ENCODE results near the gene EMP2. TPM values are rescaled to one million over a fixed set of nuclear protein-coding genes. Genes with fewer than 3 reads are reported as not detected.

The EMP2 gene
- total RNA-seq, 6 donors from 2014 or later: 261 to 1,020 (median 640) TPM

DNA sequence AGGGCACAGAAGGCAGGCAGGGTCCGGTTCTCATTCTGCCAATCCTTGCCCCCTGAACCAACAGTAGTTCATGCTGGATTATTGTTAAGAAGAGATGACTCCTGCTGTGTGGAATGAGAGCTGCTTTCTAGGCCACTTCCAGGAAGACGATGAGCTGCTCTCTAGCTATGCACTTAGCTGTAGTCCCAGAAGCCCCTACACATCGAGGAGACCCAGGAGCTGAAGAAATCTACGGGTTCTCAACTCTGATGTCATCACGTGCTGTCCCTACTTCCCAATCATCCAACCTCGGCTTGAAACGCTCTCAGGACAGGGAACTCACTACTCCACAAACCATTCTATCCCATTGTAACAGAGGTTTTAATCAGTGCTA is 29.0 kb upstream of the EMP2 start:
- Histone ChIP-seq H3K36me3 (no peaks in the 10 kb centered on the region), H3K9me3 (no peaks in the 10 kb centered on the region), H3K27ac (peak overlapping the region; percentile 50 to 69 (median 60)), H3K27me3 (no peaks in the 10 kb centered on the region), H3K4me3 (no peak overlapping the region), H3K4me1 (peaks cover 0 to 17% (median 13%) of the 10 kb centered on the region in 4 donors)
- TF ChIP-seq POLR2AphosphoS5 (IDR thresholded peaks at IDR 0.05) (peak; percentile 2 to 49), POLR2A (IDR thresholded peaks at IDR 0.05) (no peak)
- WGBS, 2 donors: 68 to 90% methylated on average over 4 to 7 of the region's 7 CpGs
- ATAC-seq (ENCODE audit: low FRiP score in 2 of 2) (peak; percentile 71 to 79), DNase-seq (no peak)

DNA sequence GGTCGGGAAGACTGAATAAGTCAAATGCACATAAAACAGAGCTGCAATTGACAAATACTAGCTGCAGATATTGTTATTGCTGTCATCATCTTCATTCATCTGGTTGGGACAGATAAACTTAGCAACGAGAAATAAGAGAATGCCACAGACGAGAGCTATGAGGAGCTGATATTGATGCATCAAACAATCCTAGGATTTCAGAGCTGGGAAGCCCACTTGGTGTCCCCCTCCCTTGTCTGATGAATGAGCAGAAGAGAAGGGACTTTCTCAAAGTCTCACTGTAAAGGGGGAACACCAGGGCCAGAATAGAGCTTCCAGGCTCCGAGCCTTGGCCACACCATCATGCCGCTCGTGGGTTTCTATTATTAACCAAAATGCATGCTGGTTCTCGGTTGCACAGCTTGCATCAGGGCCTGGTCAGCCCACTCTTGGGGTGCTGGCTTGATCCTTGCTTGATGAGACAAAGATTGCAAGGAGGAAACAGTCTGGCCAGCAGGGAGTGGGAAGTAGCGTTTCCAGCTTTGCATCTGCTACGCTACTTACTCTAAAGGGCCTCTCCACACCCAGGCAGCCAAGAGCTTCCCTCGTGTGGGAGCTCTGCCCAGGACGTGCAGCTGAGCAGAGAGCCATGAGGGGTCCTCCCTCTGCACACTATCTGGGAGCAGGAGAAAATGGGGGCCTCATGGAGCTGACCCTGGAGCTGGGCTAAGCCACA is 28.4 kb upstream of the EMP2 start:
- Histone ChIP-seq H3K9me3 (no peaks in the 10 kb centered on the region), H3K4me3 (no peak overlapping the region), H3K27ac (peak overlapping the region; percentile 50 to 69 (median 60)), H3K27me3 (no peaks in the 10 kb centered on the region), H3K36me3 (no peaks in the 10 kb centered on the region), H3K4me1 (peaks cover 0 to 17% (median 13%) of the 10 kb centered on the region in 4 donors)
- WGBS, 2 donors: 47 to 57% methylated on average over 9 to 11 of the region's 11 CpGs
- DNase-seq (peak in 1 of 2 donors; percentile 56), ATAC-seq (ENCODE audit: low FRiP score in 2 of 2) (peak; percentile 65 to 75)
- no peak for TF ChIP-seq EP300 (IDR thresholded peaks at IDR 0.05)
- TF ChIP-seq POLR2AphosphoS5 (IDR thresholded peaks at IDR 0.05): peak in 1 of 2 donors; percentile 8

DNA sequence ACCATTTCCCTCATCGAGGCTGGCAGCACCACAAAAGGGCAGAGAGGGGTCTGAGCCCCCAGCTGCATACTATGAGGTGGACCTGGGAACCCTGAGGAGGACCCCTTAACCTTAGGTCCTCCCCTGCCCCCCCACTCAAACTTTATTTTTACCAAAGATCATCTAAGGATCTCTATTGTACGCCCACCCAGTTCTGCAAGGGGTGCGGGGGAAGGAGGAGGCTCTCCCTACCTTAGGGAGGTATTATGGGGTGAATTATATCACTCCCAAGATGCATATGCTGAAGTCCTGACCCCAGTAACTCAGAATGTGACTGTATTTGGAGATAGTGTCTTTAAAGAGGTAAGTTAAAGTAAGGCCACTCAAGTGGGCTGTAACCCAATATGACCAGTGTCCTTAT is 26.8 kb upstream of the EMP2 start:
- no peaks in the 10 kb centered on the region for H3K36me3 ChIP-seq
- no peak overlapping the region for H3K27ac ChIP-seq
- DNase-seq: no peak
- 73 to 74% methylated on average over 3 of the region's 3 CpGs for WGBS, 2 donors
- TF ChIP-seq, protein P1, sequence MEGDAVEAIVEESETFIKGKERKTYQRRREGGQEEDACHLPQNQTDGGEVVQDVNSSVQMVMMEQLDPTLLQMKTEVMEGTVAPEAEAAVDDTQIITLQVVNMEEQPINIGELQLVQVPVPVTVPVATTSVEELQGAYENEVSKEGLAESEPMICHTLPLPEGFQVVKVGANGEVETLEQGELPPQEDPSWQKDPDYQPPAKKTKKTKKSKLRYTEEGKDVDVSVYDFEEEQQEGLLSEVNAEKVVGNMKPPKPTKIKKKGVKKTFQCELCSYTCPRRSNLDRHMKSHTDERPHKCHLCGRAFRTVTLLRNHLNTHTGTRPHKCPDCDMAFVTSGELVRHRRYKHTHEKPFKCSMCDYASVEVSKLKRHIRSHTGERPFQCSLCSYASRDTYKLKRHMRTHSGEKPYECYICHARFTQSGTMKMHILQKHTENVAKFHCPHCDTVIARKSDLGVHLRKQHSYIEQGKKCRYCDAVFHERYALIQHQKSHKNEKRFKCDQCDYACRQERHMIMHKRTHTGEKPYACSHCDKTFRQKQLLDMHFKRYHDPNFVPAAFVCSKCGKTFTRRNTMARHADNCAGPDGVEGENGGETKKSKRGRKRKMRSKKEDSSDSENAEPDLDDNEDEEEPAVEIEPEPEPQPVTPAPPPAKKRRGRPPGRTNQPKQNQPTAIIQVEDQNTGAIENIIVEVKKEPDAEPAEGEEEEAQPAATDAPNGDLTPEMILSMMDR (IDR thresholded peaks at IDR 0.05): no peak
- TF ChIP-seq POLR2AphosphoS5 (IDR thresholded peaks at IDR 0.05) (no peak), POLR2A (IDR thresholded peaks at IDR 0.05) (no peak), EP300 (IDR thresholded peaks at IDR 0.05) (no peak)
- H3K27me3 ChIP-seq: no peaks in the 10 kb centered on the region
- ATAC-seq (ENCODE audit: low FRiP score in 2 of 2): no peak
- peaks cover 1 to 15% (median 13%) of the 10 kb centered on the region in 4 donors for H3K4me1 ChIP-seq
- H3K4me3 ChIP-seq: no peak overlapping the region
- H3K9me3 ChIP-seq: no peaks in the 10 kb centered on the region

DNA sequence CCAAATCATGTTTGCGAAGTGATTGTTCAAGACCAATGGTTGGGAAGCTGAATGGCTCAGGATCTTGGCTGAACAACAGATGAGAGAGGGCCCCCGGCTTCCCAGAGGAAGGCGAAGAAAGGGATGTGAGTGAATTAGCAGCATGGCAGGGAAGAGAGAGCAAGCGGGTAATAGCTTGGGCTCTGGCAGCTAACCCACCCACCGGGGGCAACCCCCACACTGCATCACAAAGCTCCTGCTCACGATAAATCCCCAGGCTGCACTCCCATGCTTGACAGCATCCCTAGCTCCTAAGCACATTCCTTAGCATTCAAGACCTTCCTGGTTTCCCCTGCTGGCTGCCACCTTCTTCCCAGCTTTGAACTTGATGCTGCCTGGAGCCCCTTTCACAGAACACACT is 26.2 kb upstream of the EMP2 start:
- ATAC-seq (ENCODE audit: low FRiP score in 2 of 2): no peak
- Histone ChIP-seq H3K27ac (no peak overlapping the region), H3K27me3 (no peaks in the 10 kb centered on the region), H3K36me3 (no peaks in the 10 kb centered on the region), H3K4me3 (no peak overlapping the region), H3K4me1 (peaks cover 6 to 21% (median 19%) of the 10 kb centered on the region in 4 donors), H3K9me3 (no peaks in the 10 kb centered on the region)
- no peak for TF ChIP-seq POLR2A (IDR thresholded peaks at IDR 0.05)
- no peak for TF ChIP-seq EP300 (IDR thresholded peaks at IDR 0.05)
- TF ChIP-seq, protein P1 (IDR thresholded peaks at IDR 0.05): no peak
- TF ChIP-seq POLR2AphosphoS5 (IDR thresholded peaks at IDR 0.05): no peak
- DNase-seq: no peak
- WGBS, 2 donors: 83 to 88% methylated on average over 5 to 6 of the region's 6 CpGs

DNA sequence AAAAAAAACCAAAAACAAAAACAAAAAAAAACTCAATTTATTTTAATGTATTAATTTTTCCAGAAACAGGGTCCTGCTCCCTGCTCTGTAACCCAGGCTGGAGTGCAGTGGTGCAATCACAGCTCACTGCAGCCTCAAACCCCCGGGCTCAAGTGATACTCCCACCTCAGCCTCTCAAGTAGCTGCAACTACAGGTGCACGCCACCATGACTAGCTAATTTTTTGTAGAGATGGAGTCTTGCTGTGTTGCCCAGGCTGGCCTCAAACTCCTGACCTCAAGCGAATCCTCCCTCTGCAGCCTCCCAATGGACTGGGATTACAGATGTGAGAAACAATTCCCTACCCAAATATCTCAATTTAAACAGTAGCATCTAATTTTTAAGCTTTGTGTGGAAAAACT is 25.2 kb upstream of the EMP2 start:
- no peak for DNase-seq
- TF ChIP-seq POLR2A (IDR thresholded peaks at IDR 0.05) (no peak), POLR2AphosphoS5 (IDR thresholded peaks at IDR 0.05) (no peak), EP300 (IDR thresholded peaks at IDR 0.05) (no peak)
- TF ChIP-seq, protein P1 (IDR thresholded peaks at IDR 0.05): no peak
- H3K4me1 ChIP-seq: peaks cover 13 to 30% (median 27%) of the 10 kb centered on the region in 4 donors
- no peaks in the 10 kb centered on the region for H3K27me3 ChIP-seq
- ATAC-seq (ENCODE audit: low FRiP score in 2 of 2): no peak
- H3K4me3 ChIP-seq: no peak overlapping the region
- H3K36me3 ChIP-seq: no peaks in the 10 kb centered on the region
- no peak overlapping the region for H3K27ac ChIP-seq
- WGBS, 2 donors: 73 to 94% methylated on average over 3 of the region's 3 CpGs
- no peaks in the 10 kb centered on the region for H3K9me3 ChIP-seq
